Heart left ventricle (tissue), 13 donors: ENCODE data around the gene MX2.

Source experiments
- CTCF ChIP-seq, 12 donors: fragments of 200-600 bp; sonication (generic) in 4 of 12; IDR thresholded peaks; one replicate each; pipeline versions ENCODE4 v1.5.0 to v1.8.0; 2018 to 2022; ENCODE audit warnings: antibody characterized with exemption in 12 of 12, mild to moderate bottlenecking in 5 of 12
- POLR2A ChIP-seq, 2 donors: fragments of 450-650 bp; IDR thresholded peaks; one replicate each; pipeline ENCODE4 v1.6.1; 2017; ENCODE audit warnings: antibody characterized with exemption in 2 of 2, mild to moderate bottlenecking in 2 of 2, moderate library complexity in 2 of 2
- donor health status: ischemic (EF 13 %, LVEDD 7.1; RV severe dilation, severe dysfunction).
- donor health status: DM: no; HTN: yes; CAD: no.
- donor health status: DM: no; HTN: no; CAD: no.
- donor health status: ischemic (EF 25% LVEDD 6.9; RV normal size, moderate dysfunction).
- donor health status: ischemic (EF 25% LVEDD 5.7; RV mildly dilated, moderate dysfunction).
- donor health status: ischemic (EF 35%, LVEDD 5.7; RV mildly dilated, moderate dysfunction).
- donor health status: nonischemic (EF 11% LVEDD 7.7; RV severe dilation, severe dysfunction).
- donor health status: DM: yes; HTN: yes; CAD: no.
- donor health status: PGD.
- donor health status: ischemic (EF 29% LVEDD 5.4; RV normal size, mild dysfunction).
- donor health status: nonischemic (EF 23%, LVEDD 6.1; RV moderate dilation, normal function).

- no peak for TF ChIP-seq CTCF (IDR thresholded peaks at IDR 0.05)
- TF ChIP-seq POLR2A (IDR thresholded peaks at IDR 0.05), result no peak
Measured at GRCh38 chr21:41344146-41344545, 17.7 kb upstream of the MX2 start.
